ENCODE results near the gene ARPP21. TPM values are rescaled to one million over a fixed set of nuclear protein-coding genes. Genes with fewer than 3 reads are reported as not detected.

Gene ARPP21
- polyA plus RNA-seq, 1 experiment, result not detected

- CTCF ChIA-PET, result no interaction called here
- Histone ChIP-seq H3K9me3 (ENCODE audit: control insufficient read depth, insufficient read depth, low read length) (no peaks in the 10 kb centered on the region), H3K27me3 (ENCODE audit: control insufficient read depth, insufficient read depth, low read length) (no peaks in the 10 kb centered on the region), H3K27ac (ENCODE audit: low read depth, low read length) (no peak overlapping the region), H3K4me3 (ENCODE audit: low read depth, low read length) (no peak overlapping the region)
- no peak for TF ChIP-seq CTCF (IDR thresholded peaks at IDR 0.05; ENCODE audit: low read depth, low read length)
- no peak for DNase-seq (ENCODE audit: low read depth, low spot score)
- POLR2A ChIA-PET, result no interaction called here
Observed at GRCh38 chr3:35723480-35724097, 84.3 kb downstream of the ARPP21 start.

GRCh38 chr3:35724106-35724505 is 84.8 kb downstream of the ARPP21 start:
- CTCF ChIA-PET, result no interaction called here
- no peak overlapping the region for H3K27ac ChIP-seq (ENCODE audit: low read depth, low read length)
- POLR2A ChIA-PET, result no interaction called here
- TF ChIP-seq CTCF (IDR thresholded peaks at IDR 0.05; ENCODE audit: low read depth, low read length), result no peak
- H3K4me3 ChIP-seq (ENCODE audit: low read depth, low read length), result no peak overlapping the region
- H3K9me3 ChIP-seq (ENCODE audit: control insufficient read depth, insufficient read depth, low read length), result no peaks in the 10 kb centered on the region
- H3K27me3 ChIP-seq (ENCODE audit: control insufficient read depth, insufficient read depth, low read length), result no peaks in the 10 kb centered on the region
- DNase-seq (ENCODE audit: low read depth, low spot score), result no peak

GRCh38 chr3:35727179-35727578 is 87.9 kb downstream of the ARPP21 start:
- ChIA-PET POLR2A (no interaction called here), CTCF (no interaction called here)
- DNase-seq (ENCODE audit: low read depth, low spot score), result no peak

GRCh38 chr3:35733341-35733740 is 94.0 kb downstream of the ARPP21 start:
- Histone ChIP-seq H3K27ac (ENCODE audit: low read depth, low read length) (no peak overlapping the region), H3K27me3 (ENCODE audit: control insufficient read depth, insufficient read depth, low read length) (no peaks in the 10 kb centered on the region), H3K9me3 (ENCODE audit: control insufficient read depth, insufficient read depth, low read length) (peaks cover 6% of the 10 kb centered on the region; the same call in 1 of the 2 replicates), H3K4me3 (ENCODE audit: low read depth, low read length) (no peak overlapping the region)
- no peak for TF ChIP-seq CTCF (IDR thresholded peaks at IDR 0.05; ENCODE audit: low read depth, low read length)
- POLR2A ChIA-PET, result no interaction called here
- no peak for DNase-seq (ENCODE audit: low read depth, low spot score)
- CTCF ChIA-PET, result no interaction called here

More at GRCh38 chr3:35727179-35727578, 87.9 kb downstream of the ARPP21 start:
- H3K4me3 ChIP-seq (ENCODE audit: low read depth, low read length), result no peak overlapping the region
- no peaks in the 10 kb centered on the region for H3K9me3 ChIP-seq (ENCODE audit: control insufficient read depth, insufficient read depth, low read length)
- no peak for TF ChIP-seq CTCF (IDR thresholded peaks at IDR 0.05; ENCODE audit: low read depth, low read length)
- H3K27me3 ChIP-seq (ENCODE audit: control insufficient read depth, insufficient read depth, low read length), result no peaks in the 10 kb centered on the region
- H3K27ac ChIP-seq (ENCODE audit: low read depth, low read length), result no peak overlapping the region

- H3K27me3 ChIP-seq (ENCODE audit: control insufficient read depth, insufficient read depth, low read length), result no peaks in the 10 kb centered on the region
- ChIA-PET POLR2A (no interaction called here), CTCF (no interaction called here)
- no peak overlapping the region for H3K4me3 ChIP-seq (ENCODE audit: low read depth, low read length)
- H3K27ac ChIP-seq (ENCODE audit: low read depth, low read length), result no peak overlapping the region
- no peak for TF ChIP-seq CTCF (IDR thresholded peaks at IDR 0.05; ENCODE audit: low read depth, low read length)
- H3K9me3 ChIP-seq (ENCODE audit: control insufficient read depth, insufficient read depth, low read length), result peaks cover 6% of the 10 kb centered on the region; the same call in 1 of the 2 replicates
- no peak for DNase-seq (ENCODE audit: low read depth, low spot score)
Observed at GRCh38 chr3:35733864-35734263, 94.5 kb downstream of the ARPP21 start.
